CD4-positive, alpha-beta memory T cell (primary cell): ENCODE results near the gene MAST4. TPM values are rescaled to one million over a fixed set of nuclear protein-coding genes. Genes with fewer than 3 reads are reported as not detected.
"Not testable (repeated sequence)": the region's sequence is repeated elsewhere in the genome, so short reads cannot be mapped to it uniquely, and the experiment has no call there.

Experiments
- CTCF ChIA-PET: fragments of 350-600 bp; sonication (Branson Sonifier 250); formaldehyde crosslinking; loops from one replicate; lab custom pipeline; 2021; ENCODE audit warnings: inconsistent platforms; ENCODE audit not compliant: partially characterized antibody; lab: Charles Lee
- POLR2A ChIA-PET: fragments of 350-600 bp; sonication (Branson Sonifier 250); formaldehyde crosslinking; loops from one replicate; lab custom pipeline; 2021; ENCODE audit not compliant: partially characterized antibody; lab: Charles Lee
- DNase-seq, 5 donors: peaks; one replicate each; pipeline versions ENCODE4 v3.0.0 to v3.0.0-alpha.2; 2020 to 2022; ENCODE audit warnings: mixed read lengths in 1 of 5
- H3K27ac ChIP-seq: one replicate; pipeline ENCODE4 v1.7.0; 2013; ENCODE audit warnings: low read depth, low read length
- H3K27me3 ChIP-seq: 2 replicates; pipeline ENCODE4 v1.7.0; 2013; ENCODE audit warnings: mild to moderate bottlenecking, low read length, moderate library complexity; ENCODE audit not compliant: insufficient read depth
- H3K36me3 ChIP-seq: 2 replicates; pipeline ENCODE4 v1.7.0; 2013; ENCODE audit warnings: mild to moderate bottlenecking, low read length, moderate library complexity; ENCODE audit not compliant: insufficient read depth
- H3K4me1 ChIP-seq: 2 replicates; pipeline ENCODE4 v1.7.0; 2013; ENCODE audit warnings: mild to moderate bottlenecking, low read length, moderate library complexity; ENCODE audit not compliant: insufficient read depth
- H3K4me3 ChIP-seq, 2 donors: one replicate each; pipeline ENCODE4 v1.7.0; 2013; ENCODE audit warnings: low read length in 2 of 2, mild to moderate bottlenecking in 1 of 2
- H3K9me3 ChIP-seq, 2 donors: one replicate each; pipeline ENCODE4 v1.7.0; 2013; ENCODE audit warnings: low read length in 2 of 2, control low read depth in 1 of 2; ENCODE audit not compliant: control insufficient read depth in 1 of 2
- H3K27ac Mint-ChIP-seq, 7 donors: one replicate each; pipeline ENCODE4 v1.8.0; 2020 to 2021; ENCODE audit warnings: mixed read lengths in 7 of 7, mild to moderate bottlenecking in 6 of 7, inconsistent platforms in 3 of 7, moderate library complexity in 3 of 7
- H3K27me3 Mint-ChIP-seq, 2 donors: one replicate each; pipeline ENCODE4 v1.8.0; 2020 to 2021; ENCODE audit warnings: mixed read lengths in 2 of 2
- H3K36me3 Mint-ChIP-seq, 2 donors: one replicate each; pipeline ENCODE4 v1.8.0; 2020 to 2021; ENCODE audit warnings: mixed read lengths in 2 of 2, inconsistent platforms in 1 of 2, mild to moderate bottlenecking in 1 of 2
- H3K4me1 Mint-ChIP-seq, 4 donors: one replicate each; pipeline ENCODE4 v1.8.0; 2020 to 2021; ENCODE audit warnings: mixed read lengths in 4 of 4, mild to moderate bottlenecking in 1 of 4
- H3K4me3 Mint-ChIP-seq, 8 donors: one replicate each; pipeline ENCODE4 v1.8.0; 2020 to 2021; ENCODE audit warnings: mixed read lengths in 8 of 8, mild to moderate bottlenecking in 7 of 8, moderate library complexity in 6 of 8, inconsistent platforms in 3 of 8
- H3K9me3 Mint-ChIP-seq, 8 donors: one replicate each; pipeline ENCODE4 v1.8.0; 2020 to 2021; ENCODE audit warnings: mixed read lengths in 8 of 8, mild to moderate bottlenecking in 5 of 8, inconsistent platforms in 3 of 8, moderate library complexity in 1 of 8
- intact Hi-C: fragments of 100-400 bp; cut with micrococcal nuclease; formaldehyde crosslinking; loops from one replicate; pipeline ENCODE4 v1.15.1; 2023
- polyA plus RNA-seq, 2 donors: library from polyadenylated mRNA; unstranded; fragments of 300-500 nt; fragmentation: Illumina TruSeq; gene quantifications; one replicate each; pipeline ENCODE4 v1.2.3, GENCODE V29; 2021
- total RNA-seq, 2 experiments: library from RNA; stranded (reverse); gene quantifications; one replicate each; pipeline ENCODE4 v1.2.3, GENCODE V29; 2021

Gene MAST4
- total and polyA plus RNA-seq, 4 experiments from 2014 or later = 9.2 to 27.0 (median 21.3) TPM

DNA sequence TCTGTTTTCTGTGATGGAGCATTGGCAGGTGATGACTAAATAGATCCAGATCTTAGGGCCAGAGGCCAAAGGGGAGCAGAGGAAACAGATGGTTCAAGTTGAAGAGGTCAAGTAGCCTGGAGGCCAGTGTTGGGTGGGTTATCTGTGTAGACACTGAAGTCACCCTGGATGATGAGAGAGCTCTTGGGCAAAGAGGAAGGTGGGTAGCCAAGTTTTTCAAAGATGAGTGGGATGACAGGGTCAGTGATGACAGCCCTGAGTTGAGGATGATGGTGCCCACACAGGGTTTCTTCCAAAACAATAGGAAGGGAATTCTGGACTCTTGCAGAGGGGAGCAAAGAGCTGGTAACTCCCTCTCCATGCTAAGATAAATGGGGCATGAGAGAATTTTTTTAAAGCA is 523.8 kb downstream of the MAST4 start:
- Histone ChIP-seq H3K4me1 (no peaks in the 10 kb centered on the region), H3K4me3 (no peak overlapping the region), H3K27me3 (no peaks in the 10 kb centered on the region), H3K9me3 (no peaks in the 10 kb centered on the region), H3K36me3 (peaks cover 3% of the 10 kb centered on the region), H3K27ac (no peak overlapping the region)
- Mint-ChIP-seq H3K4me3 (no peak overlapping the region), H3K27me3 (no peaks in the 10 kb centered on the region), H3K27ac (peak overlapping the region in 2 of 7 donors; percentile 38 to 54), H3K4me1 (no peaks in the 10 kb centered on the region), H3K36me3 (peaks cover 54% of the 10 kb centered on the region in 2 donors), H3K9me3 (no peaks in the 10 kb centered on the region)
- CTCF ChIA-PET = interaction anchor here (0.6 kb wide), 1 partner anchor 1914 kb away, joined by 3 read pairs; no protein-coding TSS in a partner anchor
- DNase-seq = no peak
- intact Hi-C loops = no loop called here
- POLR2A ChIA-PET = no interaction called here

GRCh38 chr5:67123819-67124218 is 527.6 kb downstream of the MAST4 start:
- H3K4me1 ChIP-seq = no peaks in the 10 kb centered on the region
- intact Hi-C loops = no loop called here
- H3K36me3 ChIP-seq = no peaks in the 10 kb centered on the region
- no peak overlapping the region for H3K27ac ChIP-seq
- Mint-ChIP-seq H3K36me3 (peaks cover 62 to 64% of the 10 kb centered on the region in 2 donors), H3K4me1 (peaks cover 8 to 12% (median 9%) of the 10 kb centered on the region in 4 donors), H3K4me3 (no peak overlapping the region), H3K27ac (no peak overlapping the region), H3K9me3 (no peaks in the 10 kb centered on the region), H3K27me3 (no peaks in the 10 kb centered on the region)
- CTCF ChIA-PET = no interaction called here
- DNase-seq = no peak
- POLR2A ChIA-PET = no interaction called here
- H3K9me3 ChIP-seq = no peaks in the 10 kb centered on the region
- no peaks in the 10 kb centered on the region for H3K27me3 ChIP-seq
- no peak overlapping the region for H3K4me3 ChIP-seq

DNA sequence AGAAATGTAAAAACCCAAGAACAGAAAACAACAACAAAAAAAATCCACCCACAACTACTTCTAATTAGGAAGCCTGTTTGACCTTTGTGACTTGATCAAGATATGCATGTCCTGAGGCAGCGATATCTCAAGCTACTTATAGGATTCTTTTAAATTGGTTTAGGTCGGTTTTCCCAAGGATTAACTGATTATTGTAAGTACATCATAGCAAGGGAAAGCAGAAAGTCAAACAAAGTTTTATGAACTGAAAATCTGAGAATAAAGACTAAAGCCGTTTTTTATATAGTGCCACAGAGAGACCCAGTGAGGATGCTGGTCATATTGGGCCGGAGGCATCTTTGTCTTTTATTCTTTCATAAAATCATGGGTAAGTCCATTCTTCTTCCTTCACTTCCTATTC is 528.4 kb downstream of the MAST4 start:
- intact Hi-C loops = no loop called here
- Mint-ChIP-seq H3K4me3 (no peak overlapping the region), H3K36me3 (peaks cover 56 to 63% of the 10 kb centered on the region in 2 donors), H3K27ac (no peak overlapping the region), H3K9me3 (no peaks in the 10 kb centered on the region), H3K4me1 (peaks cover 8 to 12% (median 9%) of the 10 kb centered on the region in 4 donors), H3K27me3 (no peaks in the 10 kb centered on the region)
- no peaks in the 10 kb centered on the region for H3K4me1 ChIP-seq
- H3K27ac ChIP-seq = no peak overlapping the region
- ChIA-PET POLR2A (no interaction called here), CTCF (no interaction called here)
- H3K9me3 ChIP-seq = no peaks in the 10 kb centered on the region
- no peak overlapping the region for H3K4me3 ChIP-seq
- DNase-seq = no peak
- no peaks in the 10 kb centered on the region for H3K36me3 ChIP-seq
- no peaks in the 10 kb centered on the region for H3K27me3 ChIP-seq

- H3K9me3 ChIP-seq, H3K4me3 ChIP-seq, H3K9me3 Mint-ChIP-seq, H3K27ac ChIP-seq, H3K4me1 ChIP-seq, H3K27me3 ChIP-seq, H3K27me3 Mint-ChIP-seq, POLR2A ChIA-PET, intact Hi-C loops, H3K36me3 ChIP-seq, CTCF ChIA-PET: not testable (repeated sequence)
- Mint-ChIP-seq H3K36me3 (peaks cover 60 to 61% of the 10 kb centered on the region in 2 donors), H3K4me1 (peaks cover 8 to 12% (median 9%) of the 10 kb centered on the region in 4 donors), H3K4me3 (peak overlapping the region in 2 of 8 donors; percentile 12 to 26), H3K27ac (peak overlapping the region in 1 of 7 donors; percentile 28)
- DNase-seq = peak in 1 of 5 donors; percentile 2
Measured at GRCh38 chr5:67127347-67127895, 531.2 kb downstream of the MAST4 start.

DNA sequence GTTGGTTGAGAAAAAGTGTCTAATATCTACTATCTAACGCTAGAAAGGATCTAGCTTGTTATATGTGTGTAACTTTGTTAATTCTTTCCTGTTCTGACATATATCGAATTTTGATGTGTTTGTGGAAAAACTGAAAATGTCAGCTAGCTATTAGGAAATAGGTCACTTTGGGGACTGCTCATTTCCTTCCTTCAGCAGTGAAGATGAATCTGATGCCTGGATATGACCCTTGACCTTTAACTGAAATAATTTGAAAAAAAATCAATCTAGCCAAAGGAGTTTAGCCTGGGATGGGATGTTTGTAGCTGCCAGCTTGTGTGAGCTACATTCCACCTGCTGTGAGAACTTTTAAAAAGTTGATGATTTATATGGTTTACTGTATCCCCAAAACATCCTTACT is 533.6 kb downstream of the MAST4 start:
- no peaks in the 10 kb centered on the region for H3K9me3 ChIP-seq
- Mint-ChIP-seq H3K36me3 (peaks cover 59 to 60% of the 10 kb centered on the region in 2 donors), H3K9me3 (no peaks in the 10 kb centered on the region), H3K27ac (no peak overlapping the region), H3K4me3 (no peak overlapping the region), H3K4me1 (peaks cover 8 to 12% (median 9%) of the 10 kb centered on the region in 4 donors), H3K27me3 (no peaks in the 10 kb centered on the region)
- intact Hi-C loops = no loop called here
- no peak overlapping the region for H3K4me3 ChIP-seq
- no peak for DNase-seq
- no peaks in the 10 kb centered on the region for H3K27me3 ChIP-seq
- CTCF ChIA-PET = no interaction called here
- no peaks in the 10 kb centered on the region for H3K4me1 ChIP-seq
- H3K27ac ChIP-seq = no peak overlapping the region
- no peaks in the 10 kb centered on the region for H3K36me3 ChIP-seq
- POLR2A ChIA-PET = no interaction called here

DNA sequence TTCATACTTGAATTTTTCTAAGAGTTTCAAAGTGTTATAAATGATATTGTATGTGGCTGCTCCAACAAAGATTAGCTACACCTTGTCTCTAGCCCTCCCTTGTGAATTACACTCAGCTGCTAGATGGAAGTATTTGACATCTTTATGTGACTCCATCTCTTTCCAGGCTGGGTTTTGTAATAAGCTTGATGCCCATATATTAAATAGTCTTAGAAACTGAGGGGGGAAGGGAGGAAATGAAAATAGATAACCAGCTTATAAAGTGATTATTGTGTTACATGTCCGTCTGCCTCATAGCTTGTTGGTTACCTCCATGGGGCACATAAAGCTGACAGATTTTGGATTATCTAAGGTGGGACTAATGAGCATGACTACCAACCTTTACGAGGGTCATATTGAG is 537.0 kb downstream of the MAST4 start:
- Histone ChIP-seq H3K4me3 (no peak overlapping the region), H3K9me3 (no peaks in the 10 kb centered on the region), H3K36me3 (no peaks in the 10 kb centered on the region), H3K27ac (no peak overlapping the region), H3K4me1 (no peaks in the 10 kb centered on the region), H3K27me3 (no peaks in the 10 kb centered on the region)
- no peak for DNase-seq
- Mint-ChIP-seq H3K4me3 (no peak overlapping the region), H3K36me3 (peaks cover 54 to 64% of the 10 kb centered on the region in 2 donors), H3K9me3 (no peaks in the 10 kb centered on the region), H3K4me1 (no peaks in the 10 kb centered on the region), H3K27ac (no peak overlapping the region), H3K27me3 (no peaks in the 10 kb centered on the region)
- intact Hi-C loops = no loop called here
- ChIA-PET POLR2A (no interaction called here), CTCF (no interaction called here)

- Histone ChIP-seq H3K36me3 (no peaks in the 10 kb centered on the region), H3K9me3 (no peaks in the 10 kb centered on the region), H3K4me1 (no peaks in the 10 kb centered on the region), H3K27ac (no peak overlapping the region), H3K4me3 (no peak overlapping the region), H3K27me3 (no peaks in the 10 kb centered on the region)
- no peaks in the 10 kb centered on the region for H3K9me3 Mint-ChIP-seq
- H3K4me3 Mint-ChIP-seq = no peak overlapping the region
- DNase-seq = no peak
- peaks cover 51 to 62% of the 10 kb centered on the region in 2 donors for H3K36me3 Mint-ChIP-seq
- CTCF ChIA-PET = no interaction called here
- POLR2A ChIA-PET = no interaction called here
- intact Hi-C loops = no loop called here
- H3K27ac Mint-ChIP-seq = no peak overlapping the region
- H3K4me1 Mint-ChIP-seq = no peaks in the 10 kb centered on the region
- no peaks in the 10 kb centered on the region for H3K27me3 Mint-ChIP-seq
Measured at GRCh38 chr5:67133776-67134175, 537.6 kb downstream of the MAST4 start.
